Testis (tissue), 2 donors: ENCODE data around the gene ZFPM1.

Experiments used
- POLR2A ChIP-seq: fragments of 450-650 bp; IDR thresholded peaks from one replicate; pipeline ENCODE4 v1.6.1; 2017; ENCODE audit warnings: antibody characterized with exemption, mild to moderate bottlenecking, moderate library complexity
- TF ChIP-seq, protein P1 (sequence below), 3 experiments: fragments of 450-650 bp in 2 of 3; fragments of 200-600 bp in 1 of 3; sonication (generic) in 1 of 3; IDR thresholded peaks; one replicate each; pipeline ENCODE4 v1.5.1; 2016 to 2019; ENCODE audit warnings: antibody characterized with exemption in 3 of 3, mild to moderate bottlenecking in 2 of 3, moderate library complexity in 1 of 3

DNA sequence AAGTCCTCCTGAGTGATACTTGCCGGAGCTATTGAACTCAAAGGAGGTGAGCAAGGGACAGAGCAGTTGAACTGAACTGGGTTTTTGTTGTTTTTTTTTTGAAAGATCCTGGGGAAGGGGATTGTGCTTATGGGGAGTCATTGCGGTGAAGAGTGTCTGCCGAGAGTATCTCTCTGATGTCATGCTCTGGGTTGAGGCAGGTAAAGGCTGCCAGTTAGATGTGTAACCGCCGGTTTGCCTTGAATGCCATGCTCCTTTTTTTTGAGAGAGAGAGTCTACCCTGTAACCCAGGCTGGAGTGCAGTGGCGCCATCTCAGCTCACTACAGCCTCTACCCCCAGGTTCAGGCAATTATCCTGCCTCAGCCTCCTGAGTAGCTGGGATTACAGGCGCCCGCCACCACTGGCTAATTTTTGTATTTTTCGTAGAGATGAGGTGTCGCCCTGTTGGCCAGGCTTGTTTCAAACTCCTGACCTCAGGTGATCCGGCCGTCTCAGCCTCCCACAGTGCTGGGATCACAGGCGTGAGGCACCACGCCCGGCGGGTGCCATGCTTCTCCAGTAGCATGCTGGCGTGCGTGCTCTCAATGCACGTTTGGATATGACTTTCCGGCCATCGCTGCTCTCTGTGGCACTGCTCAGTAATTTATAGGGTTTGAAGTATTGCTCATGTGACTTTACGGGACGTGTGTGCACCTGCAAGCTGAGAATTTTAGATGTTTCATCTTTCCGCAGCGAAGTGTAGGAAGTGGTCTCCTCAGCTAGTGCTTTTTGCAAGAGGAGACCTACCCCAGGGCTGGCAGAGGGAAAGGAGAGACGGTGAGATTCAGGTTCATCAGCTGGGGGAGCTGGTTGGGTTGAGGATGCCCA, 125.6 kb downstream of the ZFPM1 start:
- TF ChIP-seq, protein P1, sequence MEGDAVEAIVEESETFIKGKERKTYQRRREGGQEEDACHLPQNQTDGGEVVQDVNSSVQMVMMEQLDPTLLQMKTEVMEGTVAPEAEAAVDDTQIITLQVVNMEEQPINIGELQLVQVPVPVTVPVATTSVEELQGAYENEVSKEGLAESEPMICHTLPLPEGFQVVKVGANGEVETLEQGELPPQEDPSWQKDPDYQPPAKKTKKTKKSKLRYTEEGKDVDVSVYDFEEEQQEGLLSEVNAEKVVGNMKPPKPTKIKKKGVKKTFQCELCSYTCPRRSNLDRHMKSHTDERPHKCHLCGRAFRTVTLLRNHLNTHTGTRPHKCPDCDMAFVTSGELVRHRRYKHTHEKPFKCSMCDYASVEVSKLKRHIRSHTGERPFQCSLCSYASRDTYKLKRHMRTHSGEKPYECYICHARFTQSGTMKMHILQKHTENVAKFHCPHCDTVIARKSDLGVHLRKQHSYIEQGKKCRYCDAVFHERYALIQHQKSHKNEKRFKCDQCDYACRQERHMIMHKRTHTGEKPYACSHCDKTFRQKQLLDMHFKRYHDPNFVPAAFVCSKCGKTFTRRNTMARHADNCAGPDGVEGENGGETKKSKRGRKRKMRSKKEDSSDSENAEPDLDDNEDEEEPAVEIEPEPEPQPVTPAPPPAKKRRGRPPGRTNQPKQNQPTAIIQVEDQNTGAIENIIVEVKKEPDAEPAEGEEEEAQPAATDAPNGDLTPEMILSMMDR (IDR thresholded peaks at IDR 0.05) = no peak
- TF ChIP-seq POLR2A = no peak
